HEK293T (cell line): ENCODE measurements around the gene HTR3A.
"Not testable (repeated sequence)": the region's sequence is repeated elsewhere in the genome, so short reads cannot be mapped to it uniquely, and the experiment has no call there.

ENCODE experiments used
- CTCF ChIA-PET: fragments of 350-600 bp; formaldehyde crosslinking; extraction: SDS; loops from one replicate; lab custom pipeline; 2021; ENCODE audit warnings: antibody characterized with exemption, inconsistent platforms; lab: Yijun Ruan, JAX
- POLR2A ChIA-PET: fragments of 350-600 bp; formaldehyde crosslinking; extraction: SDS; loops from one replicate; lab custom pipeline; 2020; ENCODE audit warnings: antibody characterized with exemption, inconsistent platforms; lab: Yijun Ruan, JAX
- DNase-seq: peaks from one replicate; pipeline ENCODE4 v3.0.0; 2012; ENCODE audit warnings: mixed read lengths; ENCODE audit errors: extremely low spot score
- ARNT ChIP-seq: fragments of 450-650 bp; IDR thresholded peaks from 2 replicates; pipeline ENCODE4 v1.6.1; 2017; ENCODE audit warnings: mild to moderate bottlenecking
- BHLHE40 ChIP-seq: fragments of 450-650 bp; IDR thresholded peaks from 2 replicates; pipeline ENCODE4 v1.6.1; 2016; ENCODE audit warnings: mild to moderate bottlenecking, moderate library complexity, borderline replicate concordance
- CTBP1 ChIP-seq: fragments of 450-650 bp; IDR thresholded peaks from 2 replicates; pipeline ENCODE4 v1.6.1; 2016; ENCODE audit warnings: borderline replicate concordance
- ELF4 ChIP-seq: fragments of 450-650 bp; IDR thresholded peaks from 2 replicates; pipeline ENCODE4 v1.6.1; 2017; ENCODE audit warnings: antibody characterized with exemption
- FOXA1 ChIP-seq: fragments of 450-650 bp; IDR thresholded peaks from 2 replicates; pipeline ENCODE4 v1.6.1; 2016; ENCODE audit warnings: mild to moderate bottlenecking
- FOXK2 ChIP-seq: fragments of 450-650 bp; IDR thresholded peaks from 2 replicates; pipeline ENCODE4 v1.6.1; 2016; ENCODE audit warnings: mild to moderate bottlenecking
- FOXM1 ChIP-seq: fragments of 450-650 bp; IDR thresholded peaks from 2 replicates; pipeline ENCODE4 v1.6.1; 2017; ENCODE audit warnings: mild to moderate bottlenecking, borderline replicate concordance
- HDGF ChIP-seq: fragments of 450-650 bp; IDR thresholded peaks from 2 replicates; pipeline ENCODE4 v1.6.1; 2017; ENCODE audit warnings: antibody characterized with exemption, borderline replicate concordance
- L3MBTL2 ChIP-seq: fragments of 450-650 bp; conservative IDR thresholded peaks from 2 replicates; pipeline ENCODE4 v1.6.1; 2016; ENCODE audit warnings: mild to moderate bottlenecking
- LEF1 ChIP-seq: fragments of 450-650 bp; IDR thresholded peaks from 2 replicates; pipeline ENCODE4 v1.6.1; 2017; ENCODE audit warnings: mild to moderate bottlenecking, borderline replicate concordance
- NFRKB ChIP-seq: fragments of 450-650 bp; IDR thresholded peaks from 2 replicates; pipeline ENCODE4 v1.6.1; 2016; ENCODE audit warnings: mild to moderate bottlenecking, moderate library complexity
- SP1 ChIP-seq: fragments of 450-650 bp; IDR thresholded peaks from 2 replicates; pipeline ENCODE4 v1.6.1; 2017
- SUZ12 ChIP-seq: fragments of 450-650 bp; IDR thresholded peaks from 2 replicates; pipeline ENCODE4 v1.6.1; 2016; ENCODE audit warnings: mild to moderate bottlenecking
- TARDBP ChIP-seq: fragments of 450-650 bp; IDR thresholded peaks from 2 replicates; pipeline ENCODE4 v1.6.1; 2016
- ZNF384 ChIP-seq: fragments of 450-650 bp; IDR thresholded peaks from 2 replicates; pipeline ENCODE4 v1.6.1; 2016
- TF ChIP-seq, protein P1 (sequence below): fragments of 450-650 bp; IDR thresholded peaks from 2 replicates; pipeline ENCODE4 v1.6.1; 2016

The HTR3A gene

DNA sequence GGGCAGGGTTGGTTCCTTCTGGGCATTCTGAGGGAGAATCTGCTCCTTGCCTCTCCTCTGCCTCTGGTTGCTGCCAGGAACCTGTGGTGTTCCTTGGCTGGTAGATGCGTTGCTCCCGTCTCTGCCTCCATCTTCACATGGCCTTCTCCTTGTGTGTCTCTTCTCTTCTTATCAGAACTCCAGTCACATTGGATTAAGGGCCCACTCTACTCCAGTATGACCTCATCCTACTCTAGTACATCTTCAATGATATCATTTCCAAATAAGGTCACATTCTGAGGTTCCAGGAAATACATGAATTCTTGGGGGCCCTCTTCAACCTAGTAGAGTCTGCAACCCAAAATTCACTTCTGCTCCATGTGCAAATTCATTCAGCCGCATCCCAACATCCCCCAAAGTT lies 37.0 kb upstream of the HTR3A start:
- ChIA-PET POLR2A (no interaction called here), CTCF (no interaction called here)
- no peak for DNase-seq
- TF ChIP-seq ZNF384: no peak
- TF ChIP-seq FOXM1: no peak
- TF ChIP-seq LEF1: no peak
- TF ChIP-seq, protein P1, sequence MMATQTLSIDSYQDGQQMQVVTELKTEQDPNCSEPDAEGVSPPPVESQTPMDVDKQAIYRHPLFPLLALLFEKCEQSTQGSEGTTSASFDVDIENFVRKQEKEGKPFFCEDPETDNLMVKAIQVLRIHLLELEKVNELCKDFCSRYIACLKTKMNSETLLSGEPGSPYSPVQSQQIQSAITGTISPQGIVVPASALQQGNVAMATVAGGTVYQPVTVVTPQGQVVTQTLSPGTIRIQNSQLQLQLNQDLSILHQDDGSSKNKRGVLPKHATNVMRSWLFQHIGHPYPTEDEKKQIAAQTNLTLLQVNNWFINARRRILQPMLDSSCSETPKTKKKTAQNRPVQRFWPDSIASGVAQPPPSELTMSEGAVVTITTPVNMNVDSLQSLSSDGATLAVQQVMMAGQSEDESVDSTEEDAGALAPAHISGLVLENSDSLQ: no peak
- no peak for TF ChIP-seq ARNT
- no peak for TF ChIP-seq CTBP1
- TF ChIP-seq TARDBP: no peak
- TF ChIP-seq SUZ12: no peak

GRCh38 chr11:113942256-113942655 lies 32.7 kb upstream of the HTR3A start:
- ChIA-PET CTCF (no interaction called here), POLR2A (no interaction called here)
- TF ChIP-seq FOXK2 (no peak), ELF4 (no peak), SP1 (no peak), TARDBP (no peak), CTBP1 (no peak), LEF1 (no peak), L3MBTL2 (no peak)
- no peak for DNase-seq

DNA sequence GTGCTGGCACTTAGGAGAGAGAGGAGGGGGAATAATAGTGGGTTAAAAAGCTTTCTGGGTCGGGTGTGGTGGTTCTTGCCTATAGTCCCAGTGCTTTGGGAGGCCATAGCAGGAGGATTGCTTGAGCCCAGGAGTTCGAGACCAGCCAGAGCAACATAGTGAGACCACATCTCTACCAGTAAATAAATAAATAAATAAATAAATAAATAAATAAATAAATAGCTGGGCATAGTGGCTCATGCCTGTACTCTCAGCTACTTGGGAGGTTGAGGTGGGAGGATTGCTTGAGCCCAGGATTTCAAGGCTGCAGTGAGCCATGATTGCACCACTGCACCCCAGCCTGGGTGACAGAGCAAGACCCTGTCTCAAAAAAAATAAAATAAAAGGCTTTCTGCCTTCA lies 28.7 kb upstream of the HTR3A start:
- CTCF ChIA-PET, POLR2A ChIA-PET, DNase-seq: not testable (repeated sequence)

DNA sequence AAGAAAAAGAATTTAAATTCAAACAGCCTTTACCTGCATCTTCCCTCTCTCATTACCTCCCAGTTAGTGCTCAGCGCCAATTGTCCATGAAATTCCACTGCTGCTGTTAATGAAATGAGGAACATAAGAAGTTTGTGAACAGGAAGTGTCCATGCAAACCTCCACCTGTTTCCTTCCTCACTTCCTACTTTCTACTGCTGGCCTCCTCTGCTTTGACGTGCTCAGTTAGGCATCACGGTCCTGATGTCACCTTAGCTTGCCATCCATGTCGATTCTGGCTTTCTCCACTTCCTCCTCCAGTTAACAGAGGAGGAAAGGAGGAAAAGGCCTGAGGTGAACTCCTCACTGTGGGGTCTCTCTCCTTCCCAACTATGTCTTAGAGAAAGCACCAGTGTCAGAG lies 26.9 kb upstream of the HTR3A start:
- TF ChIP-seq TARDBP (no peak), SUZ12 (no peak), HDGF (no peak), SP1 (no peak), NFRKB (no peak), BHLHE40 (no peak), L3MBTL2 (no peak), ZNF384 (no peak), ELF4 (no peak), FOXA1 (no peak), FOXK2 (no peak), LEF1 (no peak), ARNT (no peak), CTBP1 (no peak), FOXM1 (no peak)
- TF ChIP-seq, protein P1: no peak
- ChIA-PET POLR2A (no interaction called here), CTCF (no interaction called here)
- no peak for DNase-seq

DNA sequence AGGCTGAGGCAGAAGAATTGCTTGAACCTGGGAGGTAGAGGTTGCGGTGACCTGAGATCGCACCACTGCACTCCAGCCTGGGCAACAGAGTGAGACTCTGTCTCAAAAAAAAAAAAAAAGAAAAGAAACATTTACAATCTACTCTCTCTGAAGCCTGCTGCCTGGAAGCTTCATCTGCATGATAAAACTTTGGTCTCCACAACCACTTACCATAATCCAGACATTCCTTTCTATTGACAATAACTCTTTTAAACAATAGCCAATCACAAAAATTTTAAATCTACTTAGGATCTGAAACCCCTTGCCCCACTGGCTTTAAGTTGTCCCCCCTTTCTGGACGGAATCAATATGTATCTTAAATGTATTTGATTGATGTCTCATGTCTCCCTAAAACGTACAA lies 25.0 kb upstream of the HTR3A start:
- DNase-seq: no peak
- no peak for TF ChIP-seq BHLHE40
- TF ChIP-seq, protein P1: no peak
- CTCF ChIA-PET: no interaction called here
- POLR2A ChIA-PET: no interaction called here

- no peak for TF ChIP-seq L3MBTL2
- no peak for TF ChIP-seq FOXK2
- TF ChIP-seq SUZ12: no peak
- TF ChIP-seq HDGF: no peak
- TF ChIP-seq, protein P1: no peak
- TF ChIP-seq ZNF384: no peak
- TF ChIP-seq TARDBP: no peak
- TF ChIP-seq FOXA1: no peak
- TF ChIP-seq NFRKB: no peak
- TF ChIP-seq BHLHE40: no peak
- ChIA-PET POLR2A (interaction anchor here (1.3 kb wide), 1 partner anchor 45 kb away, joined by 4 read pairs; no protein-coding TSS in a partner anchor), CTCF (interaction anchor here (1.1 kb wide), 1 partner anchor 46 kb away, joined by 3 read pairs; no protein-coding TSS in a partner anchor)
- no peak for DNase-seq
Observed at GRCh38 chr11:113951537-113951936, 23.4 kb upstream of the HTR3A start.

DNA sequence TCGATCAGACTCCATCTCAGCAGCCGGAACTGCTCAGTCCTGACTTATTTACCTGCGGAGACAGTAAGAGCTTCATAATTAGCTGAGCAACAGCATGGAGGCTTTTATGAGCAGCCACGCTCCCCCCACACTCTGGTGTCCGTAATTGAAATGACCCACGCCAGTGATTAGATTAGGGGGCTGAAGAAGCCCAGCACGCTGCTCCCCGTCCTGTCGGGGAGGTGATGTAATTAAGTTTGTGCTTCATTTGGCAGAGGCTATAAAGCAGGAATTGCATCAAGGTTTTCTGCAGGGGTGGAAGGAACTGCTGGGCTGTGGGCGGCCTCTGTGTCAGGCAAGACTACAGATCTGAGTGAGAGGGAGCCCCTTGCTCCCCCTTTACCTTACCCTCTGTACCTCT lies 22.8 kb upstream of the HTR3A start:
- ChIA-PET CTCF (interaction anchor here (1.1 kb wide), 1 partner anchor 47 kb away, joined by 3 read pairs; no protein-coding TSS in a partner anchor), POLR2A (interaction anchor here (1.3 kb wide), 1 partner anchor 45 kb away, joined by 4 read pairs; no protein-coding TSS in a partner anchor)
- DNase-seq: no peak
- TF ChIP-seq SUZ12: no peak
- TF ChIP-seq ZNF384: no peak
- TF ChIP-seq ARNT: no peak
- TF ChIP-seq L3MBTL2: no peak
- TF ChIP-seq TARDBP: no peak
- TF ChIP-seq CTBP1: no peak
- no peak for TF ChIP-seq HDGF
- no peak for TF ChIP-seq FOXM1
- TF ChIP-seq BHLHE40: no peak
- no peak for TF ChIP-seq LEF1
- no peak for TF ChIP-seq FOXK2
- TF ChIP-seq, protein P1: no peak
- no peak for TF ChIP-seq ELF4
- no peak for TF ChIP-seq SP1
- TF ChIP-seq FOXA1: no peak
- no peak for TF ChIP-seq NFRKB
